Hepatocyte (in vitro differentiated cells): ENCODE data around the gene KIRREL3.

Experiments used
- EZH2phosphoT487 ChIP-seq: fragments of 200-600 bp; sonication (generic); IDR thresholded peaks from one replicate; pipeline ENCODE4 v1.6.1; 2018; ENCODE audit warnings: antibody characterized with exemption, mild to moderate bottlenecking, low read depth, moderate library complexity; ENCODE audit not compliant: unreplicated experiment, severe bottlenecking
- TF ChIP-seq, protein P1 (sequence below): fragments of 200-600 bp; sonication (generic); IDR thresholded peaks from 2 replicates; pipeline ENCODE4 v1.5.1; 2016; ENCODE audit warnings: antibody characterized with exemption, mild to moderate bottlenecking; ENCODE audit not compliant: poor library complexity

DNA sequence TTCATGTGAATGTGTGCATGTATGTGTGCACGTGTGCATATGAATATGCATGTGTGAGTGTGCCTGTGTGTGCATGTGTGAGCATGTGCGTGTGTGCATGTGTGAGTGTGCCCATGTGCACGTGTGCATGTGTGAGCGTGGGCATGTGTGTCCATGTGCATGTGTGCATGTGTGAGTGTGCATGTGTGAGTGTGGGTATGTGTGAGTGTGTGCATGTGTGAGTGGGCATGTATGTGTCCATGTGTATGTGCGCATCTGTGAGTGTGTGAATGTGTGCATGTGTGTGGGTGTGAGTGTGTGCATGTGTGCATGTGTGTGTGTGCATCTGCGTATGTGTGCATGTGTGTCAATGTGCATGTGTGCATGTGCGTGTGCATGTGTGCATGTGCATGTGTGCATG lies 550.4 kb downstream of the KIRREL3 start:
- no peak for TF ChIP-seq EZH2phosphoT487
- TF ChIP-seq, protein P1, sequence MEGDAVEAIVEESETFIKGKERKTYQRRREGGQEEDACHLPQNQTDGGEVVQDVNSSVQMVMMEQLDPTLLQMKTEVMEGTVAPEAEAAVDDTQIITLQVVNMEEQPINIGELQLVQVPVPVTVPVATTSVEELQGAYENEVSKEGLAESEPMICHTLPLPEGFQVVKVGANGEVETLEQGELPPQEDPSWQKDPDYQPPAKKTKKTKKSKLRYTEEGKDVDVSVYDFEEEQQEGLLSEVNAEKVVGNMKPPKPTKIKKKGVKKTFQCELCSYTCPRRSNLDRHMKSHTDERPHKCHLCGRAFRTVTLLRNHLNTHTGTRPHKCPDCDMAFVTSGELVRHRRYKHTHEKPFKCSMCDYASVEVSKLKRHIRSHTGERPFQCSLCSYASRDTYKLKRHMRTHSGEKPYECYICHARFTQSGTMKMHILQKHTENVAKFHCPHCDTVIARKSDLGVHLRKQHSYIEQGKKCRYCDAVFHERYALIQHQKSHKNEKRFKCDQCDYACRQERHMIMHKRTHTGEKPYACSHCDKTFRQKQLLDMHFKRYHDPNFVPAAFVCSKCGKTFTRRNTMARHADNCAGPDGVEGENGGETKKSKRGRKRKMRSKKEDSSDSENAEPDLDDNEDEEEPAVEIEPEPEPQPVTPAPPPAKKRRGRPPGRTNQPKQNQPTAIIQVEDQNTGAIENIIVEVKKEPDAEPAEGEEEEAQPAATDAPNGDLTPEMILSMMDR, result no peak
